ENCODE data around the gene RNF5. TPM values are rescaled to one million over a fixed set of nuclear protein-coding genes. Genes with fewer than 3 reads are reported as not detected.

RNF5 gene
- total RNA-seq, 1 experiment from 2014 or later, result 114 TPM

GRCh38 chr6:32181148-32181702 lies 3.0 kb downstream of the RNF5 start (continued):
- TF ChIP-seq, protein P1, sequence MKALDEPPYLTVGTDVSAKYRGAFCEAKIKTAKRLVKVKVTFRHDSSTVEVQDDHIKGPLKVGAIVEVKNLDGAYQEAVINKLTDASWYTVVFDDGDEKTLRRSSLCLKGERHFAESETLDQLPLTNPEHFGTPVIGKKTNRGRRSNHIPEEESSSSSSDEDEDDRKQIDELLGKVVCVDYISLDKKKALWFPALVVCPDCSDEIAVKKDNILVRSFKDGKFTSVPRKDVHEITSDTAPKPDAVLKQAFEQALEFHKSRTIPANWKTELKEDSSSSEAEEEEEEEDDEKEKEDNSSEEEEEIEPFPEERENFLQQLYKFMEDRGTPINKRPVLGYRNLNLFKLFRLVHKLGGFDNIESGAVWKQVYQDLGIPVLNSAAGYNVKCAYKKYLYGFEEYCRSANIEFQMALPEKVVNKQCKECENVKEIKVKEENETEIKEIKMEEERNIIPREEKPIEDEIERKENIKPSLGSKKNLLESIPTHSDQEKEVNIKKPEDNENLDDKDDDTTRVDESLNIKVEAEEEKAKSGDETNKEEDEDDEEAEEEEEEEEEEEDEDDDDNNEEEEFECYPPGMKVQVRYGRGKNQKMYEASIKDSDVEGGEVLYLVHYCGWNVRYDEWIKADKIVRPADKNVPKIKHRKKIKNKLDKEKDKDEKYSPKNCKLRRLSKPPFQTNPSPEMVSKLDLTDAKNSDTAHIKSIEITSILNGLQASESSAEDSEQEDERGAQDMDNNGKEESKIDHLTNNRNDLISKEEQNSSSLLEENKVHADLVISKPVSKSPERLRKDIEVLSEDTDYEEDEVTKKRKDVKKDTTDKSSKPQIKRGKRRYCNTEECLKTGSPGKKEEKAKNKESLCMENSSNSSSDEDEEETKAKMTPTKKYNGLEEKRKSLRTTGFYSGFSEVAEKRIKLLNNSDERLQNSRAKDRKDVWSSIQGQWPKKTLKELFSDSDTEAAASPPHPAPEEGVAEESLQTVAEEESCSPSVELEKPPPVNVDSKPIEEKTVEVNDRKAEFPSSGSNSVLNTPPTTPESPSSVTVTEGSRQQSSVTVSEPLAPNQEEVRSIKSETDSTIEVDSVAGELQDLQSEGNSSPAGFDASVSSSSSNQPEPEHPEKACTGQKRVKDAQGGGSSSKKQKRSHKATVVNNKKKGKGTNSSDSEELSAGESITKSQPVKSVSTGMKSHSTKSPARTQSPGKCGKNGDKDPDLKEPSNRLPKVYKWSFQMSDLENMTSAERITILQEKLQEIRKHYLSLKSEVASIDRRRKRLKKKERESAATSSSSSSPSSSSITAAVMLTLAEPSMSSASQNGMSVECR (CRISPR knock-in tag; IDR thresholded peaks at IDR 0.05; ENCODE audit: borderline replicate concordance), result no peak

DNA sequence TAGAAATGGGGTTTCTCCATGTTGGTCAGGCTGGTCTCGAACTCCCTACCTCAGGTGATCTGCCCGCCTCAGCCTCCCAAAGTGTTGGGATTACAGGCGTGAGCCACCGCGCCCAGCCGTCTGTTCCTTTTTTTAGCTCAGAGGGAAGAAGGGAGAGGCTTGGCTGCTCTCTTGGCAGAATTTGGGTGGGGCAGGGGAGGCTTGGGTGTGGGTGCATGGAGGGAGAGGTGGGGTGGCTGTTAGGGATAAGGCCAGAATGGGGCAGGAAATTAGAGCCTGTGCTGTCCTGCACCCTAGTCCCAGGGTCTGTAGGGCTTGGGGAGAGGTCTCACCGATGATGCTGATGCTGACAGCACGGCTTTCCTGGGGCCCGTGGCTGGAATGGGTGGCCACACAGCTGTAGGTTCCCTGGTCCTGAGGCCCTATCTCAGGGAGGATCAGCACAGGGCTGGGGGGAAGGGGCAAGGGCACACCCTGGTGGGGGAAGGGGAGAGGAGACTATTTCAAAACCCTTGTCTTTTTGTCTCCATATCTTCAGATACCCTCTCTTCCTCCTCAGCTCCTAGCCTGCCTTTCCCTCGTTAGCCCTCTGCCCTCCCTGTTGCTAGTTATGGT lies 3.8 kb downstream of the RNF5 start:
- Mint-ChIP-seq H3K4me3 (no peak overlapping the region), H3K4me1 (peaks cover 14% of the 10 kb centered on the region), H3K9me3 (no peaks in the 10 kb centered on the region), H3K27me3 (ENCODE audit: low read depth) (no peaks in the 10 kb centered on the region), H3K36me3 (peaks cover 32% of the 10 kb centered on the region), H3K27ac (no peak overlapping the region)
- CTCF ChIA-PET, result interaction anchor here (0.9 to 2.2 kb wide), 6 partner anchors 9 to 135 kb away, joined by 3 to 9 read pairs (median 5); partner anchors contain the start of gene PBX2
- ATAC-seq (no peak), DNase-seq (ENCODE audit: low spot score) (no peak)
- POLR2A ChIA-PET, result interaction anchor here (0.5 to 0.7 kb wide), 2 partner anchors 30 to 47 kb away, joined by 3 to 4 read pairs; no protein-coding TSS in a partner anchor
- TF ChIP-seq, protein P2, sequence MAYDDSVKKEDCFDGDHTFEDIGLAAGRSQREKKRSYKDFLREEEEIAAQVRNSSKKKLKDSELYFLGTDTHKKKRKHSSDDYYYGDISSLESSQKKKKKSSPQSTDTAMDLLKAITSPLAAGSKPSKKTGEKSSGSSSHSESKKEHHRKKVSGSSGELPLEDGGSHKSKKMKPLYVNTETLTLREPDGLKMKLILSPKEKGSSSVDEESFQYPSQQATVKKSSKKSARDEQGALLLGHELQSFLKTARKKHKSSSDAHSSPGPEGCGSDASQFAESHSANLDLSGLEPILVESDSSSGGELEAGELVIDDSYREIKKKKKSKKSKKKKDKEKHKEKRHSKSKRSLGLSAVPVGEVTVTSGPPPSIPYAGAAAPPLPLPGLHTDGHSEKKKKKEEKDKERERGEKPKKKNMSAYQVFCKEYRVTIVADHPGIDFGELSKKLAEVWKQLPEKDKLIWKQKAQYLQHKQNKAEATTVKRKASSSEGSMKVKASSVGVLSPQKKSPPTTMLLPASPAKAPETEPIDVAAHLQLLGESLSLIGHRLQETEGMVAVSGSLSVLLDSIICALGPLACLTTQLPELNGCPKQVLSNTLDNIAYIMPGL (CRISPR knock-in tag; IDR thresholded peaks at IDR 0.05), result no peak
- TF ChIP-seq IRF2 (CRISPR knock-in tag; IDR thresholded peaks at IDR 0.05; ENCODE audit: borderline replicate concordance, low read depth) (no peak), USF1 (CRISPR knock-in tag; IDR thresholded peaks at IDR 0.05) (no peak), TEAD4 (CRISPR knock-in tag; IDR thresholded peaks at IDR 0.05) (no peak), ZNF138 (CRISPR knock-in tag; conservative IDR thresholded peaks at IDR 0.05) (no peak), NFATC4 (CRISPR knock-in tag; IDR thresholded peaks at IDR 0.05) (no peak), MLX (CRISPR knock-in tag; IDR thresholded peaks at IDR 0.05) (no peak)
- TF ChIP-seq, protein P3, sequence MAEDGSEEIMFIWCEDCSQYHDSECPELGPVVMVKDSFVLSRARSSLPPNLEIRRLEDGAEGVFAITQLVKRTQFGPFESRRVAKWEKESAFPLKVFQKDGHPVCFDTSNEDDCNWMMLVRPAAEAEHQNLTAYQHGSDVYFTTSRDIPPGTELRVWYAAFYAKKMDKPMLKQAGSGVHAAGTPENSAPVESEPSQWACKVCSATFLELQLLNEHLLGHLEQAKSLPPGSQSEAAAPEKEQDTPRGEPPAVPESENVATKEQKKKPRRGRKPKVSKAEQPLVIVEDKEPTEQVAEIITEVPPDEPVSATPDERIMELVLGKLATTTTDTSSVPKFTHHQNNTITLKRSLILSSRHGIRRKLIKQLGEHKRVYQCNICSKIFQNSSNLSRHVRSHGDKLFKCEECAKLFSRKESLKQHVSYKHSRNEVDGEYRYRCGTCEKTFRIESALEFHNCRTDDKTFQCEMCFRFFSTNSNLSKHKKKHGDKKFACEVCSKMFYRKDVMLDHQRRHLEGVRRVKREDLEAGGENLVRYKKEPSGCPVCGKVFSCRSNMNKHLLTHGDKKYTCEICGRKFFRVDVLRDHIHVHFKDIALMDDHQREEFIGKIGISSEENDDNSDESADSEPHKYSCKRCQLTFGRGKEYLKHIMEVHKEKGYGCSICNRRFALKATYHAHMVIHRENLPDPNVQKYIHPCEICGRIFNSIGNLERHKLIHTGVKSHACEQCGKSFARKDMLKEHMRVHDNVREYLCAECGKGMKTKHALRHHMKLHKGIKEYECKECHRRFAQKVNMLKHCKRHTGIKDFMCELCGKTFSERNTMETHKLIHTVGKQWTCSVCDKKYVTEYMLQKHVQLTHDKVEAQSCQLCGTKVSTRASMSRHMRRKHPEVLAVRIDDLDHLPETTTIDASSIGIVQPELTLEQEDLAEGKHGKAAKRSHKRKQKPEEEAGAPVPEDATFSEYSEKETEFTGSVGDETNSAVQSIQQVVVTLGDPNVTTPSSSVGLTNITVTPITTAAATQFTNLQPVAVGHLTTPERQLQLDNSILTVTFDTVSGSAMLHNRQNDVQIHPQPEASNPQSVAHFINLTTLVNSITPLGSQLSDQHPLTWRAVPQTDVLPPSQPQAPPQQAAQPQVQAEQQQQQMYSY (CRISPR knock-in tag; IDR thresholded peaks at IDR 0.05), result no peak
- TF ChIP-seq, protein P4, sequence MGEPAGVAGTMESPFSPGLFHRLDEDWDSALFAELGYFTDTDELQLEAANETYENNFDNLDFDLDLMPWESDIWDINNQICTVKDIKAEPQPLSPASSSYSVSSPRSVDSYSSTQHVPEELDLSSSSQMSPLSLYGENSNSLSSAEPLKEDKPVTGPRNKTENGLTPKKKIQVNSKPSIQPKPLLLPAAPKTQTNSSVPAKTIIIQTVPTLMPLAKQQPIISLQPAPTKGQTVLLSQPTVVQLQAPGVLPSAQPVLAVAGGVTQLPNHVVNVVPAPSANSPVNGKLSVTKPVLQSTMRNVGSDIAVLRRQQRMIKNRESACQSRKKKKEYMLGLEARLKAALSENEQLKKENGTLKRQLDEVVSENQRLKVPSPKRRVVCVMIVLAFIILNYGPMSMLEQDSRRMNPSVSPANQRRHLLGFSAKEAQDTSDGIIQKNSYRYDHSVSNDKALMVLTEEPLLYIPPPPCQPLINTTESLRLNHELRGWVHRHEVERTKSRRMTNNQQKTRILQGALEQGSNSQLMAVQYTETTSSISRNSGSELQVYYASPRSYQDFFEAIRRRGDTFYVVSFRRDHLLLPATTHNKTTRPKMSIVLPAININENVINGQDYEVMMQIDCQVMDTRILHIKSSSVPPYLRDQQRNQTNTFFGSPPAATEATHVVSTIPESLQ (CRISPR knock-in tag; IDR thresholded peaks at IDR 0.05), result no peak
- TF ChIP-seq, protein P5, sequence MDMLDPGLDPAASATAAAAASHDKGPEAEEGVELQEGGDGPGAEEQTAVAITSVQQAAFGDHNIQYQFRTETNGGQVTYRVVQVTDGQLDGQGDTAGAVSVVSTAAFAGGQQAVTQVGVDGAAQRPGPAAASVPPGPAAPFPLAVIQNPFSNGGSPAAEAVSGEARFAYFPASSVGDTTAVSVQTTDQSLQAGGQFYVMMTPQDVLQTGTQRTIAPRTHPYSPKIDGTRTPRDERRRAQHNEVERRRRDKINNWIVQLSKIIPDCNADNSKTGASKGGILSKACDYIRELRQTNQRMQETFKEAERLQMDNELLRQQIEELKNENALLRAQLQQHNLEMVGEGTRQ (CRISPR knock-in tag; IDR thresholded peaks at IDR 0.05), result no peak
- TF ChIP-seq, protein P6, sequence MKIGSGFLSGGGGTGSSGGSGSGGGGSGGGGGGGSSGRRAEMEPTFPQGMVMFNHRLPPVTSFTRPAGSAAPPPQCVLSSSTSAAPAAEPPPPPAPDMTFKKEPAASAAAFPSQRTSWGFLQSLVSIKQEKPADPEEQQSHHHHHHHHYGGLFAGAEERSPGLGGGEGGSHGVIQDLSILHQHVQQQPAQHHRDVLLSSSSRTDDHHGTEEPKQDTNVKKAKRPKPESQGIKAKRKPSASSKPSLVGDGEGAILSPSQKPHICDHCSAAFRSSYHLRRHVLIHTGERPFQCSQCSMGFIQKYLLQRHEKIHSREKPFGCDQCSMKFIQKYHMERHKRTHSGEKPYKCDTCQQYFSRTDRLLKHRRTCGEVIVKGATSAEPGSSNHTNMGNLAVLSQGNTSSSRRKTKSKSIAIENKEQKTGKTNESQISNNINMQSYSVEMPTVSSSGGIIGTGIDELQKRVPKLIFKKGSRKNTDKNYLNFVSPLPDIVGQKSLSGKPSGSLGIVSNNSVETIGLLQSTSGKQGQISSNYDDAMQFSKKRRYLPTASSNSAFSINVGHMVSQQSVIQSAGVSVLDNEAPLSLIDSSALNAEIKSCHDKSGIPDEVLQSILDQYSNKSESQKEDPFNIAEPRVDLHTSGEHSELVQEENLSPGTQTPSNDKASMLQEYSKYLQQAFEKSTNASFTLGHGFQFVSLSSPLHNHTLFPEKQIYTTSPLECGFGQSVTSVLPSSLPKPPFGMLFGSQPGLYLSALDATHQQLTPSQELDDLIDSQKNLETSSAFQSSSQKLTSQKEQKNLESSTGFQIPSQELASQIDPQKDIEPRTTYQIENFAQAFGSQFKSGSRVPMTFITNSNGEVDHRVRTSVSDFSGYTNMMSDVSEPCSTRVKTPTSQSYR (CRISPR knock-in tag; IDR thresholded peaks at IDR 0.05), result no peak
- TF ChIP-seq, protein P7, sequence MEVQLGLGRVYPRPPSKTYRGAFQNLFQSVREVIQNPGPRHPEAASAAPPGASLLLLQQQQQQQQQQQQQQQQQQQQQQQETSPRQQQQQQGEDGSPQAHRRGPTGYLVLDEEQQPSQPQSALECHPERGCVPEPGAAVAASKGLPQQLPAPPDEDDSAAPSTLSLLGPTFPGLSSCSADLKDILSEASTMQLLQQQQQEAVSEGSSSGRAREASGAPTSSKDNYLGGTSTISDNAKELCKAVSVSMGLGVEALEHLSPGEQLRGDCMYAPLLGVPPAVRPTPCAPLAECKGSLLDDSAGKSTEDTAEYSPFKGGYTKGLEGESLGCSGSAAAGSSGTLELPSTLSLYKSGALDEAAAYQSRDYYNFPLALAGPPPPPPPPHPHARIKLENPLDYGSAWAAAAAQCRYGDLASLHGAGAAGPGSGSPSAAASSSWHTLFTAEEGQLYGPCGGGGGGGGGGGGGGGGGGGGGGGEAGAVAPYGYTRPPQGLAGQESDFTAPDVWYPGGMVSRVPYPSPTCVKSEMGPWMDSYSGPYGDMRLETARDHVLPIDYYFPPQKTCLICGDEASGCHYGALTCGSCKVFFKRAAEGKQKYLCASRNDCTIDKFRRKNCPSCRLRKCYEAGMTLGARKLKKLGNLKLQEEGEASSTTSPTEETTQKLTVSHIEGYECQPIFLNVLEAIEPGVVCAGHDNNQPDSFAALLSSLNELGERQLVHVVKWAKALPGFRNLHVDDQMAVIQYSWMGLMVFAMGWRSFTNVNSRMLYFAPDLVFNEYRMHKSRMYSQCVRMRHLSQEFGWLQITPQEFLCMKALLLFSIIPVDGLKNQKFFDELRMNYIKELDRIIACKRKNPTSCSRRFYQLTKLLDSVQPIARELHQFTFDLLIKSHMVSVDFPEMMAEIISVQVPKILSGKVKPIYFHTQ (CRISPR knock-in tag; IDR thresholded peaks at IDR 0.05), result no peak
